Mesodermal cell (in vitro differentiated cells): ENCODE measurements around the gene SMAD6.
"Not testable (repeated sequence)": the region's sequence is repeated elsewhere in the genome, so short reads cannot be mapped to it uniquely, and the experiment has no call there.

ENCODE experiments used
- H3K27ac ChIP-seq: 2 replicates; pipeline ENCODE4 v1.7.0; 2013; ENCODE audit warnings: mild to moderate bottlenecking, low read depth, low read length, moderate library complexity; ENCODE audit not compliant: severe bottlenecking
- H3K36me3 ChIP-seq: 2 replicates; pipeline ENCODE4 v1.7.1; 2013; ENCODE audit warnings: mild to moderate bottlenecking, low read length, moderate library complexity; ENCODE audit not compliant: control insufficient read depth, insufficient read depth
- H3K4me1 ChIP-seq: one replicate; pipeline ENCODE4 v1.7.1; 2013; ENCODE audit warnings: mild to moderate bottlenecking, low read length; ENCODE audit not compliant: insufficient read depth, control insufficient read depth, poor library complexity, severe bottlenecking
- H3K4me3 ChIP-seq: 2 replicates; pipeline ENCODE4 v1.7.0; 2013; ENCODE audit warnings: low read length, control low read depth, mild to moderate bottlenecking; ENCODE audit not compliant: insufficient read depth, poor library complexity, severe bottlenecking; ENCODE audit errors: extremely low read depth
- H3K9me3 ChIP-seq: 2 replicates; pipeline ENCODE4 v1.7.1; 2013; ENCODE audit warnings: mild to moderate bottlenecking, low read length, moderate library complexity; ENCODE audit not compliant: control insufficient read depth
- WGBS, 2 experiments: methylation state at CpG; one replicate each; pipeline ENCODE4 v1.1.5; 2013; ENCODE audit warnings: missing lambda C conversion rate in 2 of 2; ENCODE audit not compliant: insufficient coverage in 2 of 2; 5-methylcytosine and 5-hydroxymethylcytosine counted together

SMAD6 gene

DNA sequence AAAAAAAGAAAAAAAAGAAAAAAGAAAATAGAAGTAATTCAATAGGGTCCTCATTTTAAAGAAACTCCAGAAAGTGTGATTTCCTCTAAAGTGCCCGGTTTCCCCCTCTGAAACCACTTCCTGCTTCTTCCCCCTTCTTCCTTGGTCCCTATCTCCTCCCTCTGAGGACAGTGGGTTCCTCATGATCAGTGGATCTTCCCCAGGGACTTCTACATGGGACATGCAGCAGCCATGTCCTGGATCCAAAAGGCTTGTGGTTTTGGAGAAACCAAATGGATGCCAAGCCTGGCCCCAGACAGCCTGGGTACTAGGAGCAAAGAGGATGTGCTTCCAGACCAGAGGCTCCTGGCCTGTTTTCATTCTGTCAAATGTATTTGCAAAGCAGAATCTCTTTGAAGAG lies 26.6 kb upstream of the SMAD6 start:
- Histone ChIP-seq H3K9me3 (peaks cover 5% of the 10 kb centered on the region), H3K4me3 (no peak overlapping the region), H3K36me3 (no peaks in the 10 kb centered on the region), H3K27ac (no peak overlapping the region), H3K4me1 (peaks cover 41% of the 10 kb centered on the region)
- WGBS, 2 experiments, result 86% methylated on average over 1 of the region's 1 CpG; no CpG with 5 or more reads in 1 of the 2 experiments

DNA sequence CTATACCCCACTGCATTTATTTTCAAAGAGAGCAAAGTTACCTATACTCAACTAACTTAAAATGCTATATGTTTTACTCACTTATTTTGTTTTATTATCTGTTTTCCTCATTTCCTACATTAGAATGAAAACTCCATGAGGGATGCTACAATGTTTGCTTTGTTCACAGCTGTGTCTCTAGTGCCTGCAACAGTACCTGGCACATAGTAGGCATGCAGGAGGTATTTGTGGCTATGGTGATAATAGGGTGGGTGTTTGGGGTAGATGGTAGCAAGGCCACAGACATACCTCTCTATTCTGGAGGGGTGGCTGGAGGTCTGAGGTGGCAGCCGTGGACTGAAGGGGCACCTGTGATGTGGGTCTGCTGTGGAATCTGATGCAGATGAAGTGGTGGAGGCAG lies 24.7 kb upstream of the SMAD6 start:
- no peak overlapping the region for H3K27ac ChIP-seq
- H3K4me3 ChIP-seq, result no peak overlapping the region
- peaks cover 12% of the 10 kb centered on the region for H3K9me3 ChIP-seq
- peaks cover 41% of the 10 kb centered on the region for H3K4me1 ChIP-seq
- 100% methylated on average over 1 of the region's 1 CpG for WGBS, 2 experiments
- H3K36me3 ChIP-seq, result no peaks in the 10 kb centered on the region

DNA sequence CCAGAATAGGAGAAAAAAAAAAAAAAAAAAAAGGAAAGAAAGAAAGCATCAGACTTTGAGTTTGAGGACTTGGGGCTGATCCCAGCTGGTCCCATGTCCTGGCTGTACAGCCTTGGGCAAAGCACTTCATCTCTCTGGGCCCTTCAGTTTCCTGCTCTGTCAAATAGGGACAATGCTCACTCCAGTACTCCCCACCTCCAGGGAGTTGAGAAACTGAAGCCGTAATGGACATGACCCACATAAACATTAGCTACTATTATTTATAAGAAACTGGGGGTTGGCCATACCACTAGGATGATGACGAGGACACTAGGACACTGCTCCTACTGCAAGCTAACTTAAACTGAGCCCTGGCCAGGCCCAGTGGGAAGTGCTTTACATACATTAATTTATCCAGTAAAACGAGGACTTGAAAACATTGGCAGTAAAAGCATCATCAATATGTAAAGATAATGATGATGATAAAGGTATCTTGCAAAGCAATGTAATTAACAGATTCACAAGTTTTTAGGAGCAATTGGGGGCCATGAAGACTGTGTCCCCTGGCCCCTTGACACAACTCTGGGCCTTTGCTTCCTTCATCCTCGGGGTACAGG lies 22.9 kb upstream of the SMAD6 start:
- peaks cover 46% of the 10 kb centered on the region for H3K4me1 ChIP-seq
- H3K9me3 ChIP-seq, result peaks cover 16% of the 10 kb centered on the region
- H3K27ac ChIP-seq, result peak overlapping the region; percentile 95
- H3K36me3 ChIP-seq, result no peaks in the 10 kb centered on the region
- H3K4me3 ChIP-seq, result no peak overlapping the region
- WGBS, 2 experiments, result 39 to 60% methylated on average over 2 of the region's 4 CpGs

DNA sequence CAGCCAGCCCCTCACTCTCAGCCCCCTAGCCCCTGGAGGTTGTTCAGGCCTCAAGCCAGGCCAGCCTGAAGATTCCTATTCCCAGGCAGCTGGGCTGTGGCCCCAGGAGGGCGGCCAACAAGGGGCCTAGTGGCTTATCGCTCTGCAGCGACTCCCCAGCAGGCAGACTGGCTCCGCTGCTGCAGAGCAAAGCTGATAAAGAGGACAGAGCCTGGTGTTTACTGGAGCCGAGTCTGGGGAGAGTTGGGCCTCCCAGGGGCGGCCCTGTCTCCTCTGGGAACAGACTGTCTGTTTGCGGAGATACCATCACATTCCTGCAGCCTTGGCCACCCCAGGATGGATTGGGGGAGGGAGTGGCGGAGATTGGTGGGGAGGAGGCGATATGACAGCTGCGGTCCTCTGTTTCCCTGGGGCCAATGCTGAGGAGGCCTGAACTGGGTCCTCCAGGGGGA lies 22.4 kb upstream of the SMAD6 start:
- Histone ChIP-seq H3K4me1 (peaks cover 46% of the 10 kb centered on the region), H3K27ac (peak overlapping the region; percentile 95), H3K9me3 (peaks cover 16% of the 10 kb centered on the region), H3K4me3 (no peak overlapping the region), H3K36me3 (no peaks in the 10 kb centered on the region)
- WGBS, 2 experiments, result 7 to 10% methylated on average over 2 to 6 of the region's 10 CpGs

DNA sequence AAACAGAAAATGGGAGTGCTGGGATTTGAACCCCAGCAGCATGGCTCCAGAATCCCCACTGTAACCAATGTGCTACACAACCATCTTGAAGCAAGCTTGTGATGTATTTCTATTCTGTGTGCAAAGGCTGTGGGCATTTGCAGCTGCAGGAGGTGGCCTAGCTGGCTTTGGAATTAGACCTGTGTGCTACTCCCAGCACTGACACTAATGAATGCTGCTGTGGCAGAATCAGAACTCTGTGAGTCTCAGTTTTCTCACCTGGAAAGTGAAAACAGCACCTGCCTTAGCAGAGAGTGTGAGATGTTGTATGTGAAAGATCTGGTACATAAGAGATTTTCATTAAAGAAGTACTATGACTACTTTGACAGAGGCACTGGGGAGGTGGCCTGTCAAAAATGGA lies 21.5 kb upstream of the SMAD6 start:
- Histone ChIP-seq H3K9me3 (peaks cover 16% of the 10 kb centered on the region), H3K27ac (peak overlapping the region; percentile 95), H3K36me3 (no peaks in the 10 kb centered on the region), H3K4me1 (peaks cover 43% of the 10 kb centered on the region), H3K4me3 (no peak overlapping the region)

DNA sequence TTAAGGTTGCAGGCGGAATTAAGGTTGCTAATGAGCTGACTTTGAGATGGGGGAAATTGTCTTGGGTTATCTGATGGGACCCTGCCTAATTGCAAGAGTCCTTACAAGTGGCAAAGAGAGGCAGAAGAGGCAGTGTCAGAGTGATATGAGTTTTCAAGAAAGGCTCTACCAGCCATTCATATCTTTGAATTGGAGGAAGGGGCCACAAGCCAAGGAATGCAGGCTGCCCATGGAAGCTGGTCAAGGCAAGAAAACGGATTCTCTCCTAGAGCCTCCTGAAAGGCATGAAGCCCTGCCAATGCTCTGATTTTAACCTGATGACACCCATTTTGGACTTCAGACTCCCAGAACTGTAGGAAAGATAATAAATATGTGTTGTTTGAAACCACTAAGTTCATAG lies 20.6 kb upstream of the SMAD6 start:
- Histone ChIP-seq H3K4me1 (peaks cover 35% of the 10 kb centered on the region), H3K36me3 (no peaks in the 10 kb centered on the region), H3K4me3 (no peak overlapping the region), H3K27ac (no peak overlapping the region), H3K9me3 (peaks cover 16% of the 10 kb centered on the region)
- 100% methylated on average over 1 to 2 of the region's 2 CpGs for WGBS, 2 experiments

DNA sequence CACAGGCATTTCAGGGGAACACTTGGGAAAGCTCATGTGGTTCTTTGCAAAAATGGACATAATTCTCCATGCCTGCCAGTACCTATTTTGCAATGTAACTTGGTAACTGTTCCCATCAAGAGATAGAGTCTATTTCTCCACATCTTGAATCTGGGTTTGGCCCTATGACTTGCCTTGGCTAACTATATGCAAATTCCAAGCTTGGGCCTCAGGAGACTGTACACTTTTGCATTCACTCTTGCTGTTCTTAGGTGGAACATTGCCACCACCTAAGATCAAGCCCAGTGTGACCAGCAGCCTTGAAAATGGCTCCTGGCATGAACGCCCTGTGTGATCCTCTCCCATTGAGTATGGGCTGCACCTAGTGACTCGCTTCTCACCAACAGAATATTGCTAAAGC lies 19.8 kb upstream of the SMAD6 start:
- Histone ChIP-seq H3K9me3 (peaks cover 16% of the 10 kb centered on the region), H3K4me1 (peaks cover 35% of the 10 kb centered on the region), H3K4me3 (no peak overlapping the region), H3K27ac (no peak overlapping the region), H3K36me3 (no peaks in the 10 kb centered on the region)
- WGBS, 2 experiments, result 96% methylated on average over 2 of the region's 2 CpGs; no CpG with 5 or more reads in 1 of the 2 experiments

DNA sequence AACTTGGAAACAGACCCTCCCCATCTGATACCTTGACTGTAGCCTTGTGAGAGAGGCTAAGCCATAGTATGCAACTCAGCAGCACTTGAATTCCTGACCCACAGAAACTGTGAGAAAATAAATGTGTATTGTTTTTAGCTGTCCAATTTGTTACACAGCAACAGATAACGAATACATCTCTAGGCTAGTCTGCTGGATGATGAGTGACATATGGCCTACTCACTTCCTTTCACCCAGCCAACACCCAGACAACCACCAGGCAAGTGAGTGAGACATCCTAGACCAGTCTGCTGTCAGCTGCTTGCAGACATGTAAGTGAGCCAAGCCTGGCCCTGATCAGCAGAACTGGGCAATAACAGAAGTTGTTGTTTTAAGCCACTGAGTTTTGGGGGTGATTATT lies 19.2 kb upstream of the SMAD6 start:
- H3K36me3 ChIP-seq, result no peaks in the 10 kb centered on the region
- no peak overlapping the region for H3K4me3 ChIP-seq
- H3K4me1 ChIP-seq, result peaks cover 33% of the 10 kb centered on the region
- peaks cover 16% of the 10 kb centered on the region for H3K9me3 ChIP-seq
- H3K27ac ChIP-seq, result no peak overlapping the region
- WGBS, 2 experiments, result no CpG with 5 or more reads among the region's 1 CpG

DNA sequence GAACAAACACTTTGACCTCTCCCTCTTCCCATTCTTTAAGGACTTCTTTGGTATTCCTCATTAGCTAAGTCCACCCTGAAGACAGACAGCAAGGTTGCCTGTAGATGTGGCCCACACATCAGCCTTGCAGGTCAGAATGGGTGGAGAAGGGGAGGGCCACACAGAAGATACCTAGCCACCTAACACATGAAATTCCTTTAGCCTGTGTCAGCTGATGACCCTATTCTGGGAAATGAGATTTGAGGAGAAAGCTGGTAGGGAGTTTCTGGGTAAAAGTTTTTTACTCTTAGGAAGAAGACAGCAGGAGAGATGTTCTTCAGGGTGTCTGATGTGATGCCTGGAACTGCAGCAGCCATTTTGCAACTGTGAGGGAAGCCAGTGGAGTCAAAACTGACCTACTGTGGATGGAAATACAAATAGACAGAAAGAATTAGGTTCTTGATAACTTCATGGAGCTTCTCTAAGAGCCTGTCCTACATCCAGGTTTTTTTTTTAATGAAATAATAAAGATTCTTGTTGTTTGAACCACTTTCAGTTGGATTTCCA lies 17.8 kb upstream of the SMAD6 start:
- H3K9me3 ChIP-seq, result peaks cover 16% of the 10 kb centered on the region
- peaks cover 19% of the 10 kb centered on the region for H3K4me1 ChIP-seq
- H3K36me3 ChIP-seq, result no peaks in the 10 kb centered on the region
- H3K27ac ChIP-seq, result no peak overlapping the region
- no peak overlapping the region for H3K4me3 ChIP-seq

DNA sequence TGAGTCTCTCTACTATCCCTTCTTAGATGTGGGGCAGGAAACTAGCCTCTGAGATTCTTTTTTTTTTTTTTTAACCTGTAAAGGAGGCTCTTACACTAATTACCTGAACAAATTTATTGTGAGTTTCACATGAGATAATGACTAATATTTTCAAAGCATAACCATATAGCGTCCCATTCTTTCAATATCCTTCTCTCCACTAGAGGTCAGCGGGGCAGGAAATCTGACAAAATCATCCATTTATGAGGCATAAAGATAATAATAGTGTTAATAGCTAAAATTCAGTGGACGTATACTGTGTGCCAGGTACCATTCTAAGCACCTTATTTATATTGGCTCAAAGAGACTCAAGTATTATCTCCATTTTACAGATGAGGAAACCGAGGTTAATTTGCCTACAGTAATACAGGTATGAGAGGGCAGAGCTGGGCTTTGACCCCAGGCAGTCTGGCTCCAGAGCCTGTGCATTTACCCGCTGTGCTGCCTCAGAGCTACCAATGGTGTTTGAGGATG lies 16.3 kb upstream of the SMAD6 start:
- Histone ChIP-seq H3K36me3 (no peaks in the 10 kb centered on the region), H3K9me3 (peaks cover 16% of the 10 kb centered on the region), H3K4me1 (peaks cover 4% of the 10 kb centered on the region), H3K4me3 (no peak overlapping the region), H3K27ac (no peak overlapping the region)
- 86 to 93% methylated on average over 1 to 2 of the region's 5 CpGs for WGBS, 2 experiments

DNA sequence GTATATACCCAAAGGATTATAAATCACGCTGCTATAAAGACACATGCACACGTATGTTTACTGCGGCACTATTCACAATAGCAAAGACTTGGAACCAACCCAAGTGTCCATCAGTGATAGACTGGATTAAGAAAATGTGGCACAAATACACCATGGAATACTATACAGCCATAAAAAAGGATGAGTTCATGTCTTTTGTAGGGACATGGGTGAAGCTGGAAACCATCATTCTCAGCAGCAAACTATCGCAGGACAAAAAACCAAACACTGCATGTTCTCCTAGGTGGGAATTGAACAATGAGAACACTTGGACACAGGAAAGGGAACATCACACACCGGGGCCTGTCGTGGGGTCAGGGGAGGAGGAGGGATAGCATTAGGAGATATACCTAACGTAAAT lies 11.1 kb upstream of the SMAD6 start:
- H3K4me1 ChIP-seq, result peaks cover 17% of the 10 kb centered on the region
- not testable (repeated sequence) for H3K9me3 ChIP-seq, H3K4me3 ChIP-seq, H3K36me3 ChIP-seq, H3K27ac ChIP-seq
- WGBS, 2 experiments, result 96% methylated on average over 3 of the region's 7 CpGs; no CpG with 5 or more reads in 1 of the 2 experiments
